SK-N-SH (cell line): ENCODE measurements around the gene BRWD1. TPM values are rescaled to one million over a fixed set of nuclear protein-coding genes. Genes with fewer than 3 reads are reported as not detected.

Source experiments
- CTCF ChIA-PET: fragments of 300-600, 350-600 bp; formaldehyde crosslinking; extraction: SDS; loops from one replicate; lab custom pipeline; 2021; lab: Yijun Ruan, JAX
- POLR2A ChIA-PET: fragments of 350-600 bp; sonication (Branson Sonifier 250); formaldehyde crosslinking; extraction: SDS; loops from one replicate; lab custom pipeline; 2020; ENCODE audit warnings: antibody characterized with exemption, inconsistent platforms; lab: Yijun Ruan, JAX
- DNase-seq: peaks from one replicate; pipeline ENCODE4 v3.0.0; 2012
- H2AFZ ChIP-seq: fragments of 200-600 bp; sonication (generic); 2 replicates; pipeline ENCODE4 v1.8.1; 2016; ENCODE audit warnings: antibody characterized with exemption, mild to moderate bottlenecking, low read depth
- H3F3A ChIP-seq: fragments of 200-600 bp; sonication (generic); replicated peaks from 2 replicates; pipeline ENCODE3; 2016; ENCODE audit warnings: antibody characterized with exemption, mild to moderate bottlenecking; ENCODE audit not compliant: insufficient read depth
- H3K27ac ChIP-seq, 2 experiments: fragments of 200-500 bp in 1 of 2; fragments of 200-600 bp in 1 of 2; sonication (Bioruptor generic) in 1 of 2; sonication (generic), shearing (Covaris generic) in 1 of 2; 2 replicates each; pipeline versions ENCODE4 v1.5.1 to v1.6.1; 2014 to 2016; ENCODE audit warnings: low read depth in 2 of 2, inconsistent platforms in 1 of 2, low read length in 1 of 2, mild to moderate bottlenecking in 1 of 2, mixed read lengths in 1 of 2
- H3K27me3 ChIP-seq: fragments of 200-600 bp; sonication (generic), shearing (Covaris generic); 2 replicates; pipeline ENCODE4 v1.6.1; 2016; ENCODE audit warnings: mixed run types; ENCODE audit not compliant: insufficient read depth
- H3K36me3 ChIP-seq, 2 experiments: fragments of 200-500 bp in 1 of 2; fragments of 200-600 bp in 1 of 2; sonication (Bioruptor generic) in 1 of 2; sonication (generic) in 1 of 2; replicated peaks in 1 of 2; 2 replicates each; pipeline versions ENCODE3 to v1.5.1; 2014 to 2016; ENCODE audit warnings: low read length in 1 of 2, mild to moderate bottlenecking in 1 of 2; ENCODE audit not compliant: insufficient read depth in 2 of 2, control insufficient read depth in 1 of 2
- H3K4me1 ChIP-seq, 2 experiments: fragments of 200-500 bp in 1 of 2; fragments of 200-600 bp in 1 of 2; sonication (Bioruptor generic) in 1 of 2; sonication (generic), shearing (Covaris generic) in 1 of 2; 2 replicates each; pipeline versions ENCODE4 v1.5.1 to v1.6.1; 2014 to 2016; ENCODE audit warnings: low read depth in 1 of 2, low read length in 1 of 2, mixed run types in 1 of 2; ENCODE audit not compliant: insufficient read depth in 2 of 2, control insufficient read depth in 1 of 2
- H3K4me2 ChIP-seq: fragments of 200-600 bp; sonication (generic), shearing (Covaris generic); 2 replicates; pipeline ENCODE4 v1.6.1; 2017; ENCODE audit warnings: mixed run types
- H3K4me3 ChIP-seq, 2 experiments: fragments of 200-500 bp in 1 of 2; fragments of 200-600 bp in 1 of 2; sonication (Bioruptor generic) in 1 of 2; sonication (generic), shearing (Covaris generic) in 1 of 2; 2 replicates each; pipeline versions ENCODE4 v1.5.1 to v1.8.1; 2014 to 2016; ENCODE audit warnings: low read depth in 2 of 2, inconsistent platforms in 1 of 2, low read length in 1 of 2, mild to moderate bottlenecking in 1 of 2, mixed read lengths in 1 of 2, moderate library complexity in 1 of 2
- H3K79me2 ChIP-seq: fragments of 200-600 bp; sonication (generic); 2 replicates; pipeline ENCODE4 v1.8.1; 2017; ENCODE audit warnings: mild to moderate bottlenecking; ENCODE audit not compliant: insufficient read depth
- H3K9ac ChIP-seq: fragments of 200-600 bp; sonication (generic); 2 replicates; pipeline ENCODE4 v1.6.1; 2017; ENCODE audit warnings: mixed run types
- H3K9me2 ChIP-seq: fragments of 200-600 bp; sonication (generic); 2 replicates; pipeline ENCODE4 v1.6.1; 2017; ENCODE audit warnings: mixed run types
- H3K9me3 ChIP-seq: fragments of 200-600 bp; sonication (generic); 2 replicates; pipeline ENCODE4 v1.6.1; 2017; ENCODE audit warnings: mixed run types, mild to moderate bottlenecking, moderate library complexity
- H4K20me1 ChIP-seq: fragments of 200-600 bp; sonication (generic); 2 replicates; pipeline ENCODE4 v1.6.1; 2017; ENCODE audit warnings: mild to moderate bottlenecking, mixed run types; ENCODE audit not compliant: insufficient read depth
- ELF1 ChIP-seq: IDR thresholded peaks from 2 replicates; pipeline ENCODE4 v1.4.0; 2012
- EZH2phosphoT487 ChIP-seq: fragments of 200-600 bp; sonication (generic); IDR thresholded peaks from 2 replicates; pipeline ENCODE4 v1.6.1; 2017; ENCODE audit warnings: low read depth, mixed run types, mild to moderate bottlenecking, antibody characterized with exemption, moderate library complexity, borderline replicate concordance
- FOXM1 ChIP-seq: IDR thresholded peaks from 2 replicates; pipeline ENCODE4 v1.4.0; 2012; ENCODE audit warnings: low read depth, mild to moderate bottlenecking
- GATA2 ChIP-seq: sonication (generic); formaldehyde crosslinking; IDR thresholded peaks from 2 replicates; pipeline ENCODE4 v1.5.0; 2020; ENCODE audit warnings: mild to moderate bottlenecking, missing genetic modification reagents
- MXI1 ChIP-seq: IDR thresholded peaks from 2 replicates; pipeline ENCODE4 v1.6.1; 2012; ENCODE audit warnings: mild to moderate bottlenecking, low read depth, low read length, improper control_type of control experiment
- PBX3 ChIP-seq: IDR thresholded peaks from 2 replicates; pipeline ENCODE4; 2012
- POLR2AphosphoS5 ChIP-seq: IDR thresholded peaks from 2 replicates; pipeline ENCODE4 v1.6.1; 2012; ENCODE audit warnings: low read depth, low read length
- TAF1 ChIP-seq: IDR thresholded peaks from 2 replicates; pipeline ENCODE4 v1.6.1; 2012; ENCODE audit warnings: low read depth, mild to moderate bottlenecking, low read length, moderate library complexity, borderline replicate concordance
- TCF12 ChIP-seq: IDR thresholded peaks from 2 replicates; pipeline ENCODE4 v1.4.0; 2012
- WGBS: methylation state at CpG from one replicate; pipeline ENCODE4 v1.1.6; 2017; ENCODE audit warnings: low lambda C conversion rate; 5-methylcytosine and 5-hydroxymethylcytosine counted together
- polyA plus RNA-seq, 3 experiments: library from polyadenylated mRNA; depleted of rRNA; stranded (reverse); fragments of >200 nt; gene quantifications; 2 replicates each; pipeline ENCODE4 v1.2.3, GENCODE V29; 2012
- TF ChIP-seq, protein P1 (sequence below): fragments of 150-350 bp; IDR thresholded peaks from 2 replicates; pipeline ENCODE4 v1.6.1; 2017; ENCODE audit warnings: antibody characterized with exemption, low read length, low read depth, borderline replicate concordance
- TF ChIP-seq, protein P2 (sequence below): IDR thresholded peaks from 2 replicates; pipeline ENCODE4 v1.6.1; 2012; ENCODE audit warnings: mild to moderate bottlenecking, low read depth, low read length, moderate library complexity

Gene BRWD1
- polyA plus RNA-seq, 1 of the 3 experiments (the other 2 are of a cell fraction): 7.9 TPM

DNA sequence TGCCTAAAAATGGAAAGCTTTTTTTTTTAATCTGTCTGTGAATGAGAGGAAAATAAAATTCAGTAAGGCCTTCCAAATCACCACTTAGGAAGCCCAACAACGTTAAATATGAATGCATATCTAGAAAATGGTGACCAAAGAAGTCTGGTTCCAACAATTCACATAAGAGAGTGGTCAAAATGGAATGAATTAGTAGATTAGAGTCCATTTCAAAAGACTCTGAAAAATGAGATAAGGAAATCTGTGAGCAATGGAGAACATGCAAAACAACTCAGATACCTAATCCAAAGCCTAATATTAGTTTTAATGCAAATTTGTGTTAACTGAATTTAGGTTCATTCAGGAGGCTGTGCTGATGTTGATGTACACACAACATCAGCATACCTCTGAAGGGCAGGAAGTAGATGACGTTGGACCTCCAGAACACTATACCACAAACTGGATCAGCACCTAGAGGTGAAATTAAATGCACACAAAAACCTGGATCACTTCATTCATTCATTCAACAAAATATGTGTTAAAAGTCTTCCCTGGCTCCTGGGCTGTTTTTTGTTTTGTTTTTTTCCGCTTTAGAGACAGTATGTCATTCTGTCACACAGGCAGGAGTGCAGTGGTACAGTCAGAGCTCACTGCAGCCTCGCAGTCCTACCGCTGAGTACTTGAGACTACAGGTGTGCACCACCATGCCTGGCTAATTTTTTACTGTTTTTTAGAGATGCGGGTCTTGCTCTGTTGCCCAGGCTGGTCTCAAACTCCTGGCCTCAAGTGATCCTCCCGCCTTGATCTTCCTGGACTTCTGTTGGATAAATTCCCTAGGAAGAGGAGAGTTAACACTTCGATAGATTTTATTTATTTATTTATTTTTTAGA is 4.9 kb upstream of the BRWD1 start:
- H2AFZ ChIP-seq: no peak overlapping the region
- H3K27me3 ChIP-seq: no peaks in the 10 kb centered on the region
- no peaks in the 10 kb centered on the region for H3K9me2 ChIP-seq
- H3K27ac ChIP-seq: no peak overlapping the region
- no peaks in the 10 kb centered on the region for H3K36me3 ChIP-seq
- CTCF ChIA-PET: interaction anchor here (2.0 kb wide), 1 partner anchor 20 kb away, joined by 4 read pairs; no protein-coding TSS in a partner anchor
- H3F3A ChIP-seq: no peaks in the 10 kb centered on the region
- TF ChIP-seq, protein P1, sequence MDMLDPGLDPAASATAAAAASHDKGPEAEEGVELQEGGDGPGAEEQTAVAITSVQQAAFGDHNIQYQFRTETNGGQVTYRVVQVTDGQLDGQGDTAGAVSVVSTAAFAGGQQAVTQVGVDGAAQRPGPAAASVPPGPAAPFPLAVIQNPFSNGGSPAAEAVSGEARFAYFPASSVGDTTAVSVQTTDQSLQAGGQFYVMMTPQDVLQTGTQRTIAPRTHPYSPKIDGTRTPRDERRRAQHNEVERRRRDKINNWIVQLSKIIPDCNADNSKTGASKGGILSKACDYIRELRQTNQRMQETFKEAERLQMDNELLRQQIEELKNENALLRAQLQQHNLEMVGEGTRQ: no peak
- TF ChIP-seq EZH2phosphoT487: no peak
- TF ChIP-seq TAF1: no peak
- peaks cover 12% of the 10 kb centered on the region for H3K79me2 ChIP-seq
- H3K4me1 ChIP-seq: peaks cover 0 to 8% of the 10 kb centered on the region in 2 experiments; a peak in 1 of 4 replicates
- POLR2A ChIA-PET: no interaction called here
- WGBS: 83% methylated on average over 8 of the region's 8 CpGs
- DNase-seq: no peak
- H4K20me1 ChIP-seq: no peaks in the 10 kb centered on the region
- no peak overlapping the region for H3K9ac ChIP-seq
- no peak overlapping the region for H3K4me3 ChIP-seq
- H3K9me3 ChIP-seq: no peaks in the 10 kb centered on the region
- no peak overlapping the region for H3K4me2 ChIP-seq

- H3K79me2 ChIP-seq: peaks cover 12% of the 10 kb centered on the region
- peak; percentile 21 for DNase-seq
- no peaks in the 10 kb centered on the region for H3K9me3 ChIP-seq
- H3K4me3 ChIP-seq: no peak overlapping the region
- no peak for TF ChIP-seq MXI1
- no peak for TF ChIP-seq FOXM1
- TF ChIP-seq TCF12: no peak
- no peak for TF ChIP-seq GATA2 (CRISPR knock-in tag)
- no peak for TF ChIP-seq PBX3
- TF ChIP-seq, protein P2, sequence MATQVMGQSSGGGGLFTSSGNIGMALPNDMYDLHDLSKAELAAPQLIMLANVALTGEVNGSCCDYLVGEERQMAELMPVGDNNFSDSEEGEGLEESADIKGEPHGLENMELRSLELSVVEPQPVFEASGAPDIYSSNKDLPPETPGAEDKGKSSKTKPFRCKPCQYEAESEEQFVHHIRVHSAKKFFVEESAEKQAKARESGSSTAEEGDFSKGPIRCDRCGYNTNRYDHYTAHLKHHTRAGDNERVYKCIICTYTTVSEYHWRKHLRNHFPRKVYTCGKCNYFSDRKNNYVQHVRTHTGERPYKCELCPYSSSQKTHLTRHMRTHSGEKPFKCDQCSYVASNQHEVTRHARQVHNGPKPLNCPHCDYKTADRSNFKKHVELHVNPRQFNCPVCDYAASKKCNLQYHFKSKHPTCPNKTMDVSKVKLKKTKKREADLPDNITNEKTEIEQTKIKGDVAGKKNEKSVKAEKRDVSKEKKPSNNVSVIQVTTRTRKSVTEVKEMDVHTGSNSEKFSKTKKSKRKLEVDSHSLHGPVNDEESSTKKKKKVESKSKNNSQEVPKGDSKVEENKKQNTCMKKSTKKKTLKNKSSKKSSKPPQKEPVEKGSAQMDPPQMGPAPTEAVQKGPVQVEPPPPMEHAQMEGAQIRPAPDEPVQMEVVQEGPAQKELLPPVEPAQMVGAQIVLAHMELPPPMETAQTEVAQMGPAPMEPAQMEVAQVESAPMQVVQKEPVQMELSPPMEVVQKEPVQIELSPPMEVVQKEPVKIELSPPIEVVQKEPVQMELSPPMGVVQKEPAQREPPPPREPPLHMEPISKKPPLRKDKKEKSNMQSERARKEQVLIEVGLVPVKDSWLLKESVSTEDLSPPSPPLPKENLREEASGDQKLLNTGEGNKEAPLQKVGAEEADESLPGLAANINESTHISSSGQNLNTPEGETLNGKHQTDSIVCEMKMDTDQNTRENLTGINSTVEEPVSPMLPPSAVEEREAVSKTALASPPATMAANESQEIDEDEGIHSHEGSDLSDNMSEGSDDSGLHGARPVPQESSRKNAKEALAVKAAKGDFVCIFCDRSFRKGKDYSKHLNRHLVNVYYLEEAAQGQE: no peak
- no peak for TF ChIP-seq POLR2AphosphoS5
- TF ChIP-seq ELF1: no peak
- H3K9me2 ChIP-seq: no peaks in the 10 kb centered on the region
- POLR2A ChIA-PET: no interaction called here
- no peaks in the 10 kb centered on the region for H3F3A ChIP-seq
- H2AFZ ChIP-seq: no peak overlapping the region
- no peaks in the 10 kb centered on the region for H4K20me1 ChIP-seq
- H3K36me3 ChIP-seq: no peaks in the 10 kb centered on the region
- H3K27ac ChIP-seq: no peak overlapping the region
- no peak overlapping the region for H3K9ac ChIP-seq
- H3K4me2 ChIP-seq: no peak overlapping the region
- WGBS: 64% methylated on average over 11 of the region's 11 CpGs
- H3K27me3 ChIP-seq: no peaks in the 10 kb centered on the region
- peaks cover 0 to 8% of the 10 kb centered on the region in 2 experiments; a peak in 1 of 4 replicates for H3K4me1 ChIP-seq
- CTCF ChIA-PET: interaction anchor here (2.0 kb wide), 1 partner anchor 20 kb away, joined by 4 read pairs; no protein-coding TSS in a partner anchor
Observed at GRCh38 chr21:39317134-39318090, 4.0 kb upstream of the BRWD1 start.
